ENCODE results near the gene RACK1.

DNA sequence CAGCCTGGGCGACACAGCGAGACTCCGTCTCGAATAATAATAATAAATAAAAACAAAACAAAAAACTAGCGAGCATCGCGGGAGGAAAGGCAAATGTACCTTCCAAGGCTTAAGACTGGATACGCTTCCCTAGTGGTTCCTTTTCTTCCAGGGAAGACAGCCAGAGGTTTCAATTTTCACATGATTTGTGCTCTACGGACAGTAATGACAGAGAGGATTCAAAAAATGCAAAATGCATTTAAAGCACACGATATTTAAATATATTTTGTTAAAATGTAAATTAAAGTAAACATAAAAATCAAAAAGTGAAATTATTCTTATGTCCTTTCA, 24.9 kb downstream of the RACK1 start:
- TF ChIP-seq ATF3 (IDR thresholded peaks at IDR 0.05), result no peak
- TF ChIP-seq, protein P1, sequence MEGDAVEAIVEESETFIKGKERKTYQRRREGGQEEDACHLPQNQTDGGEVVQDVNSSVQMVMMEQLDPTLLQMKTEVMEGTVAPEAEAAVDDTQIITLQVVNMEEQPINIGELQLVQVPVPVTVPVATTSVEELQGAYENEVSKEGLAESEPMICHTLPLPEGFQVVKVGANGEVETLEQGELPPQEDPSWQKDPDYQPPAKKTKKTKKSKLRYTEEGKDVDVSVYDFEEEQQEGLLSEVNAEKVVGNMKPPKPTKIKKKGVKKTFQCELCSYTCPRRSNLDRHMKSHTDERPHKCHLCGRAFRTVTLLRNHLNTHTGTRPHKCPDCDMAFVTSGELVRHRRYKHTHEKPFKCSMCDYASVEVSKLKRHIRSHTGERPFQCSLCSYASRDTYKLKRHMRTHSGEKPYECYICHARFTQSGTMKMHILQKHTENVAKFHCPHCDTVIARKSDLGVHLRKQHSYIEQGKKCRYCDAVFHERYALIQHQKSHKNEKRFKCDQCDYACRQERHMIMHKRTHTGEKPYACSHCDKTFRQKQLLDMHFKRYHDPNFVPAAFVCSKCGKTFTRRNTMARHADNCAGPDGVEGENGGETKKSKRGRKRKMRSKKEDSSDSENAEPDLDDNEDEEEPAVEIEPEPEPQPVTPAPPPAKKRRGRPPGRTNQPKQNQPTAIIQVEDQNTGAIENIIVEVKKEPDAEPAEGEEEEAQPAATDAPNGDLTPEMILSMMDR (IDR thresholded peaks at IDR 0.05; ENCODE audit: low read depth, low read length, missing input control), result no peak
- TF ChIP-seq TAF1 (conservative IDR thresholded peaks at IDR 0.05), result no peak
- no peak for TF ChIP-seq RAD21 (IDR thresholded peaks at IDR 0.05)
- TF ChIP-seq MAX (IDR thresholded peaks at IDR 0.05), result no peak
- TF ChIP-seq YY1 (IDR thresholded peaks at IDR 0.05), result no peak
- TF ChIP-seq EGR1 (IDR thresholded peaks at IDR 0.05; ENCODE audit: low read depth in 2 of 2), result no peak

Data from liver (tissue), 3 donors.